Cardiac muscle cell (in vitro differentiated cells and primary cell): Measurements from ENCODE around the gene HSF2. TPM values are rescaled to one million over a fixed set of nuclear protein-coding genes. Genes with fewer than 3 reads are reported as not detected.

Experiments
- DNase-seq, 2 donors: peaks; one replicate each; pipeline versions ENCODE4 v3.0.0 to v3.0.0-alpha.2; 2010 to 2017; ENCODE audit warnings: low read depth in 1 of 2, low spot score in 1 of 2
- H3K27ac ChIP-seq: fragments of 200-600 bp; sonication (generic); 2 replicates; pipeline ENCODE4 v1.5.1; 2016
- H3K27me3 ChIP-seq: fragments of 200-600 bp; sonication (generic); 2 replicates; pipeline ENCODE4 v1.6.0; 2016; ENCODE audit warnings: control low read depth
- H3K36me3 ChIP-seq: fragments of 200-600 bp; sonication (generic); 2 replicates; pipeline ENCODE4 v1.5.1; 2016; ENCODE audit warnings: control low read depth
- H3K4me1 ChIP-seq: fragments of 200-600 bp; sonication (generic); 2 replicates; pipeline ENCODE4 v1.8.1; 2017; ENCODE audit warnings: low read depth, mild to moderate bottlenecking, mixed run types
- H3K4me3 ChIP-seq: fragments of 200-600 bp; sonication (generic); 2 replicates; pipeline ENCODE4 v1.5.1; 2016; ENCODE audit warnings: mild to moderate bottlenecking
- H3K9me3 ChIP-seq: fragments of 200-600 bp; sonication (generic); 2 replicates; pipeline ENCODE4 v1.5.1; 2017; ENCODE audit warnings: low read depth, mild to moderate bottlenecking, control low read depth
- CTCF ChIP-seq: IDR thresholded peaks from 2 replicates; pipeline ENCODE4 v1.5.1; 2012; ENCODE audit warnings: low read depth, mild to moderate bottlenecking, low read length
- polyA plus RNA-seq: library from polyadenylated mRNA; unstranded; fragments of >200 nt; fragmentation: Nextera tagmentation; extraction: Ambion mirVana; gene quantifications from 2 replicates; pipeline ENCODE4 v1.2.1, GENCODE V29; 2016
- total RNA-seq: library from RNA; depleted of rRNA; stranded (reverse); fragments of >200 nt; gene quantifications from 2 replicates; pipeline ENCODE4 v1.2.3, GENCODE V29; 2016

HSF2 gene
- total and polyA plus RNA-seq, 2 experiments from 2014 or later = 42.0 to 72.3 TPM

DNA sequence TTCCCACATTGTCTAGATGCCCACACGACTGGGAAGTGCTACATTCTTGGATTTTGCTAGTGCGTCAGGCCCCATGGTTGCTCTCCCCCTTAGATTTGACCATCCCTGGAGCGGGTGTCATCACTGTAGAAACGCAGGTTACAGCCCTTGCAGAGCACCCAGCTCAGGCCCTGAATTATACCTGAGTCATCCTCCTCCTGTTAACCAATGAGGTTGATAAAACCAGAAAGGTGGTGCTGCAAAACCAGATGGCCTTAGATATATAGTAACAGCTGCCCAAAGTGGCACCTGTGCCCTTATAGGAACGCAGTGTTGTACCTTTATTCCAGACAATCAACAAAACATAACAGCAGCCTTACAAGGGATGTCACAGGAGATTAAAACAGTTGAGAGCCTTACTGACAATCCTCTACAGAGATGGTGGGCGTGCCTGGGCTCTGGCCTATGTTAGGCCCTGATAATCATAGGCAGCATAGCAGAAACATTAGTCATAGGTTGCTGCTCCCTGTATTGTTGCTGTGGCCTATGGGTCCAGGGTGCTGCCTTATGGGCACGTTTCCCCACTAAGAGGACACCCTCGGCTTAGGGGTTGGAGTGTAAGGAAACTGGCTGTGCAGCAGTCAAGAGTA lies 33.6 kb upstream of the HSF2 start:
- no peak overlapping the region for H3K4me3 ChIP-seq
- H3K36me3 ChIP-seq = no peaks in the 10 kb centered on the region
- no peaks in the 10 kb centered on the region for H3K9me3 ChIP-seq
- H3K27ac ChIP-seq = no peak overlapping the region
- DNase-seq = no peak
- TF ChIP-seq CTCF = no peak
- H3K27me3 ChIP-seq = no peaks in the 10 kb centered on the region
- H3K4me1 ChIP-seq = no peaks in the 10 kb centered on the region

DNA sequence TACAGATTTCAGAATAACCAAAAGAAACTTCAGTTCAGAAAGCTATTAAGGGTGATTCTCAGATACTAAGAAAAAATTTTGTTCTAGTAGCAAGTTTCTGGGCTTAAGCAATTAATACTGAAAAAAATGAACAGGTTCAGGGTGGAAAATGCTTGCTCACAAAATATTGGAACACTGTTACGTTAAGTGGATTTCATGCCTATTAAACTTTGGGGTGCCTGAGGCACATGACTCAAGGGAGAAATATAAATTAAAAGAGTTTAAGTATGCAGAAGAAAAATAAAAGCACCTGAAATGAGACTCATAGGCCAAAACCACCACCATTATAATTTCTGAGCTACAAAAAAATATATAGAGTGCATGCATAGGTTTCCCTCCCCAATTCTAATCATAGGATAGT lies 32.3 kb upstream of the HSF2 start:
- Histone ChIP-seq H3K27me3 (no peaks in the 10 kb centered on the region), H3K27ac (no peak overlapping the region), H3K36me3 (no peaks in the 10 kb centered on the region), H3K4me1 (no peaks in the 10 kb centered on the region), H3K9me3 (no peaks in the 10 kb centered on the region), H3K4me3 (no peak overlapping the region)
- no peak for TF ChIP-seq CTCF
- no peak for DNase-seq

GRCh38 chr6:122369536-122369935 lies 29.9 kb upstream of the HSF2 start:
- Histone ChIP-seq H3K9me3 (no peaks in the 10 kb centered on the region), H3K27me3 (peaks cover 3% of the 10 kb centered on the region), H3K27ac (no peak overlapping the region), H3K4me3 (no peak overlapping the region), H3K36me3 (no peaks in the 10 kb centered on the region), H3K4me1 (no peaks in the 10 kb centered on the region)
- TF ChIP-seq CTCF = no peak
- no peak for DNase-seq

- Histone ChIP-seq H3K27me3 (peaks cover 4% of the 10 kb centered on the region), H3K4me3 (no peak overlapping the region), H3K9me3 (no peaks in the 10 kb centered on the region), H3K4me1 (no peaks in the 10 kb centered on the region), H3K27ac (no peak overlapping the region), H3K36me3 (no peaks in the 10 kb centered on the region)
- peak in 1 of 2 donors; percentile 7 for DNase-seq
- TF ChIP-seq CTCF = no peak
Observed at GRCh38 chr6:122372647-122373046, 26.8 kb upstream of the HSF2 start.

DNA sequence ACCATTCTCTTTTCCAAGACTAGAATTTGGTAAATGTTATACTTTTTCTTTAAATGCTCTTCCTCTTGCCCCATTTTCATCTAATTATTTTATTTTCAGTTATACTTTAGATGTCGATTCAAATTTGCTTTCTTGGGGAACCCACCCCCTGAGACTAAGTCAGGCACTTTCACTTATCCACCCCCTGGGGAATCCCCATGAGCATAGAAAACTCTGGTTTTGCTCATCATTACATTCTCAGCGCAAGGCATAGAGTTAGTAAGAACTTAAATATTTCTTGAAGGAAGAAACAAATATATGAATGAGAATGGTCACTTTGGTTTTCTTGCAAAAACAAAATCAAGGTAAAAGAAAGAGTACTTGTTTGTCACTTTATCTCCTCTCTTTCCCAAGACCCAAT lies 25.1 kb upstream of the HSF2 start:
- H3K36me3 ChIP-seq = no peaks in the 10 kb centered on the region
- H3K27me3 ChIP-seq = peaks cover 4% of the 10 kb centered on the region
- H3K27ac ChIP-seq = no peak overlapping the region
- no peaks in the 10 kb centered on the region for H3K4me1 ChIP-seq
- H3K9me3 ChIP-seq = no peaks in the 10 kb centered on the region
- no peak for TF ChIP-seq CTCF
- DNase-seq = no peak
- H3K4me3 ChIP-seq = no peak overlapping the region
